ENCODE measurements around the gene NUPR2. TPM values are rescaled to one million over a fixed set of nuclear protein-coding genes. Genes with fewer than 3 reads are reported as not detected.
A peak's percentile ranks its signal among the peaks of the same experiment; 100 is the strongest.
"Not testable (repeated sequence)": the region's sequence is repeated elsewhere in the genome, so short reads cannot be mapped to it uniquely, and the experiment has no call there.

The NUPR2 gene
- total RNA-seq, 1 donor from 2014 or later: 3.1 TPM

DNA sequence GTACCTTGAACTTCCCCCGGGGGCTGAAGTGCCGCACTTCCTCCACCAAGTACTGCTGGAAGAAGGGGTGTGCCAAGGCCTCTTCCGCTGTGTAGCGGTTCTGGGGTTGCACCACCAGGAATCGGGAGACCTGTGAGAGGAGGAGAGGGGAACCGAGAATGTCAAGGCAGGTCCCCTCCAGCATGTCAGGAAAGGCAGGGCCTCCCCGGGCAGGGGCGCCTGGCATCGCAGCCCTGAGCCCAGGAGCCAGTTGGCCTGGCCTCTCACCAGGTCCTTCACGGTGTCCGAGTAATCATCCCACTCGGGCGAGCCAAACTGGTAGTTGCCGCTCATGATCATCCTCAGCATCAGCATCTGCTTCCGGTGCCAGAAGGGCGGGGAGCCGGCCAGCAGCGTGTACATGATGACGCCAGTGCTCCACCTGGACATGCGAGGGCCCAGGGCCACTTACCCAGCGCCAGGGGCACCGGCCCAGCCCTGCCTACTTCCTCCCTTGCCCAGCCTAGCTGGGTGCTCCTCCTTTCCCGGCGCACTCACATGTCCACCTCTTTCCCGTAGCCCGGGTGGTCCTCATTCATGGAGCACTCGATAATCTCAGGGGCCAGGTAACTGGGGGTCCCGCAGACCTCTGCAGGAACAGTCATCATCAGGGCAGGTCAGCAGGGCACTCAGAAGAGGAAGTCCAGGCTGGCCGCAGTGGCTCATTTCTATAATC is 34.4 kb downstream of the NUPR2 start:
- H3K4me3 ChIP-seq (ENCODE audit: low read depth, low read length): no peak overlapping the region
- TF ChIP-seq, protein P1, sequence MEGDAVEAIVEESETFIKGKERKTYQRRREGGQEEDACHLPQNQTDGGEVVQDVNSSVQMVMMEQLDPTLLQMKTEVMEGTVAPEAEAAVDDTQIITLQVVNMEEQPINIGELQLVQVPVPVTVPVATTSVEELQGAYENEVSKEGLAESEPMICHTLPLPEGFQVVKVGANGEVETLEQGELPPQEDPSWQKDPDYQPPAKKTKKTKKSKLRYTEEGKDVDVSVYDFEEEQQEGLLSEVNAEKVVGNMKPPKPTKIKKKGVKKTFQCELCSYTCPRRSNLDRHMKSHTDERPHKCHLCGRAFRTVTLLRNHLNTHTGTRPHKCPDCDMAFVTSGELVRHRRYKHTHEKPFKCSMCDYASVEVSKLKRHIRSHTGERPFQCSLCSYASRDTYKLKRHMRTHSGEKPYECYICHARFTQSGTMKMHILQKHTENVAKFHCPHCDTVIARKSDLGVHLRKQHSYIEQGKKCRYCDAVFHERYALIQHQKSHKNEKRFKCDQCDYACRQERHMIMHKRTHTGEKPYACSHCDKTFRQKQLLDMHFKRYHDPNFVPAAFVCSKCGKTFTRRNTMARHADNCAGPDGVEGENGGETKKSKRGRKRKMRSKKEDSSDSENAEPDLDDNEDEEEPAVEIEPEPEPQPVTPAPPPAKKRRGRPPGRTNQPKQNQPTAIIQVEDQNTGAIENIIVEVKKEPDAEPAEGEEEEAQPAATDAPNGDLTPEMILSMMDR (conservative IDR thresholded peaks at IDR 0.05; ENCODE audit: low read depth, low read length): no peak
- DNase-seq (ENCODE audit: low read depth): no peak

DNA sequence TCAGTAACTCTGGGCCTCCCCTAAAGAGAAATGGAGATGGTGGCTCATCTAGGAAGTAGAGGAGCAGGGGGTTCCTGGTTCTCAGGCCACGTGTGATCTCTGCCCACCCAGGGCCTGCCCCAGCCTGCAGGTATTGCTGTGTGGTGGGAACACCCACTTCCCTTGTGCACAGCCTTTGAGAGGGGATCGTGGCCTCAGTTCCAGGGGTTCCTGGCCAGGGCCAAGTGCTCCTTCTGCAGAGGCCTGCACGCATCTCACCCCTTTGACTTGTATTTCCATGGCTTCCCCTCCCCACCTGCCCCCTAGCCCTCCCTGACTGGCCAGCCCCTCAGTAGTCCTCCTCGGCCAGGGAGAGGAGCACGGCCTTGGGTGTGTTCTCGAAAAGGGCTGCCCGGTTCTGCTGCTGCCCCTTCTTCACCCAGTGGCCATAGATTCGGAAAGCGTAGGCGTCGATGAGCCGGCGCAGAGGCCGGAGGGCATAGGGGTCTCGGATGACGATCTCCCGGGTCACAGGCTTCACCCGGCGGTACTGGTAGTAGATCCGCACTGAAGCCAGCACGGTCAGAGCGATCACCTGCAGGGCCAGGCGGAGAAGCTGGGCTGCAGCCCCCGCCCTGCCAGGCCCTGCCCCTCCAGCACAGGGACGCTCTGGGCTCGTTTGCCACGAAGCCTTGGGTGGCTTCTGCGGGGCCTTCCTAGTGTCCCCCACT is 35.3 kb downstream of the NUPR2 start:
- H3K4me3 ChIP-seq (ENCODE audit: low read depth, low read length); DNase-seq (ENCODE audit: low read depth): not testable (repeated sequence)

GRCh38 chr7:56079450-56080185 is 36.6 kb downstream of the NUPR2 start:
- no peak for DNase-seq (ENCODE audit: low read depth)
- TF ChIP-seq, protein P1 (conservative IDR thresholded peaks at IDR 0.05; ENCODE audit: low read depth, low read length): no peak

DNA sequence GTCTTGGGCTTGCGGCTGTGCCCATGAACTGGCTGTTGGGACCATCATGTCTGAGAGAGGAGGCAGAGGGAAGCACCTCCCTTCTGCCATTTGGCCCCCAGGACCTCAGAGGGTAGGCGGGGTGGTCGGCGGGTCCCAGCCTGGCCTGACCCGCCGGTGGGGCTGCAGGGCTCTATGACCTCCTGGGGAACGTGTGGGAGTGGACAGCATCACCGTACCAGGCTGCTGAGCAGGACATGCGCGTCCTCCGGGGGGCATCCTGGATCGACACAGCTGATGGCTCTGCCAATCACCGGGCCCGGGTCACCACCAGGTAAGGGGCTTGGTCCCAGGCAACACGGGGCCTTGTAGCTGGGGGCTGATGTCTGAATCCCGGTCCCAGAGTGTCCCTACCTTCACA is 38.0 kb downstream of the NUPR2 start:
- H3K4me3 ChIP-seq (ENCODE audit: low read depth, low read length): no peak overlapping the region
- TF ChIP-seq, protein P1 (conservative IDR thresholded peaks at IDR 0.05; ENCODE audit: low read depth, low read length): no peak
- DNase-seq (ENCODE audit: low read depth): no peak

More at GRCh38 chr7:56079450-56080185, 36.6 kb downstream of the NUPR2 start:
- no peak overlapping the region for H3K4me3 ChIP-seq (ENCODE audit: low read depth, low read length)

DNA sequence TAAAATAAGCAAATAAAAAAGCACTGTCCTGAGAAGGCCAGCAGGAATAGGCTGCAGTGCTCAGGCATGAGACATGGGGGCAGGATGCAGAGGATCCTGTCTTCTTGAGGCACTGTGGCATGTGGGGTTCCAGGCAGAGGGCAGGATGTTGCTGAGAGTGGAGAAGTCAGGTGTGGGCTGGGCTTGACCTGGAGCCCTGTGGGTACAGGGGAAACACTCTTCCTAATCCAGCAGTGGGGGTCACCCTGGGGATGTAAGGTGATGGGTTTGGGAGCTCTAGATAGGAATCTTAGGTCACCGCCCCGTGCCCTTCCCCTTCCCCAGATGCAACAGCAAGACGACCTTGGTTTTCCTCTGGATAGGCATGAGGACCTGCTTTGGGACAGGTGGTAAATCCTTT is 38.5 kb downstream of the NUPR2 start:
- DNase-seq (ENCODE audit: low read depth): no peak
- TF ChIP-seq, protein P1 (conservative IDR thresholded peaks at IDR 0.05; ENCODE audit: low read depth, low read length): no peak
- no peak overlapping the region for H3K4me3 ChIP-seq (ENCODE audit: low read depth, low read length)

DNA sequence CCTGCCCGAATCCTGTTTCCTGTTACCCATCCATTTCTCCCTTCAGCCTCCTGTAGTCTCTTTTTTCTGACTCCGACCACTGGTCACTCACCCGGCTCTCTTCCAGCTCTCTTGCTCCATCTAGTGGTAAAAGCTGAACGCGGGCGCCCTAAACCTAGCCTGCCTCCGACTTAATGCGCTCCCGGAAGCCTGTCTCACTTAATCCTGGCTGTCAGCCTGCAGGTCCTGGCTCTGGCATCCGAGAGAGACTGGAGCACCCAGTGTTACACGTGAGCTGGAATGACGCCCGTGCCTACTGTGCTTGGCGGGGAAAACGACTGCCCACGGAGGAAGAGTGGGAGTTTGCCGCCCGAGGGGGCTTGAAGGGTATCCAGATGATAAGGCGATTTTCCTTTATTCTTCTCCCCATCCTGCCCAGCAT is 41.8 kb downstream of the NUPR2 start:
- no peak for DNase-seq (ENCODE audit: low read depth)
- no peak overlapping the region for H3K4me3 ChIP-seq (ENCODE audit: low read depth, low read length)
- TF ChIP-seq, protein P1 (conservative IDR thresholded peaks at IDR 0.05; ENCODE audit: low read depth, low read length): peak; percentile 96

DNA sequence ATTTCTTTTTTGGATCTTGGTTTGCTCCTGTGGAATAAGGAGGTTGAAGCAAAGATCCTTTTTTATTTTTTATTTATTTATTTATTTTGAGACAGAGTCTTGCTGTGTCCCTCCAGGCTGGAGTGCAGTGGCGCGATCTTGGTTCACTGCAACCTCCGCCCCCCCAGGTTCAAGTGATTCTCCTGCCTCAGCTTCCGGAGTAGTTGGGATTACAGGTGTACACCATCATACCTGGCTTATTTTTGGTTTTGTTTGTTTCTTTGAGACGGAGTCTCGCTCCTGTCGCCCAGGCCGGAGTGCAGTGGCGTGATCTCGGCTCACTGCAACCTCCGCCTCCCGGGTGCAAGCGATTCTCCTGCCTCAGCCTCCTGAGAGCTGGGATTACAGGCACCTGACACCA is 49.8 kb downstream of the NUPR2 start:
- DNase-seq (ENCODE audit: low read depth); H3K4me3 ChIP-seq (ENCODE audit: low read depth, low read length): not testable (repeated sequence)

Other genes with a start within 250 kb of the NUPR2 start
- gene ZNF713, start 229.0 kb downstream of the NUPR2 start, total RNA-seq: 2.4 and 2.6 TPM in 2 replicates
- gene MRPS17, start 164.5 kb downstream of the NUPR2 start, total RNA-seq: 11.5 and 17.9 TPM in 2 replicates
- 74.2 and 98.4 TPM in 2 replicates for gene NIPSNAP2, start 151.8 kb downstream of the NUPR2 start, total RNA-seq
- gene PSPH, start 65.0 kb downstream of the NUPR2 start, total RNA-seq: 38.6 and 55.2 TPM in 2 replicates
- gene CCT6A, start 64.7 kb downstream of the NUPR2 start, total RNA-seq: 272 and 308 TPM in 2 replicates
- 72.1 and 102 TPM in 2 replicates for gene SUMF2, start 52.1 kb downstream of the NUPR2 start, total RNA-seq
- gene PHKG1, start 23.5 kb downstream of the NUPR2 start, total RNA-seq: 0.22 TPM in 1 of 2 replicates, not detected in the other
- 664 and 882 TPM in 2 replicates for gene CHCHD2, start 9.9 kb downstream of the NUPR2 start, total RNA-seq

All from epithelial cell of proximal tubule (primary cell).